Measurements from ENCODE around the gene LRRFIP2.

The LRRFIP2 gene

DNA sequence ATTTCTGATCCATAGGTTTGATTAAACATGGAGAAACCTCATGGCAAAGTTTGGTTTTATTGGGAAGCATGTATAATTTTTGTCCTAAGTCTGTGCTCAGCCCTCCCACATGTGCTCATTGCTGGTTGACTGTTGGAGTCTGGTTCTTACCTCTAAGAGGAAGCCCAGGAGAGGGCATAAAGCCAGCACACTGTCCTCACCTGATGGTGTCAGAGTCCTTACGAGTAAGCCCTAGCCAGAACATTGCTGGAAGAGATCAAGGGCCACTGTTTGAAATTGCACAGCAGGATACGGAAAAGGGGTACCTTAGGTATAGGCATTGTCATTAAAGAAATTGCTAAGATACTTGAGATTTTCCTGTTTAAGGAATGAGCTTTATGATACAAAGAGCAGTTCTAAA lies 159.8 kb downstream of the LRRFIP2 start:
- no peak for DNase-seq
